ENCODE results near the gene FYN. TPM values are rescaled to one million over a fixed set of nuclear protein-coding genes. Genes with fewer than 3 reads are reported as not detected.

The FYN gene
- total and polyA plus RNA-seq, 10 of the 15 experiments (the other 5 are each of a cell fraction or from before 2014, with no cell fraction given) = 51.4 to 247 (median 138) TPM

DNA sequence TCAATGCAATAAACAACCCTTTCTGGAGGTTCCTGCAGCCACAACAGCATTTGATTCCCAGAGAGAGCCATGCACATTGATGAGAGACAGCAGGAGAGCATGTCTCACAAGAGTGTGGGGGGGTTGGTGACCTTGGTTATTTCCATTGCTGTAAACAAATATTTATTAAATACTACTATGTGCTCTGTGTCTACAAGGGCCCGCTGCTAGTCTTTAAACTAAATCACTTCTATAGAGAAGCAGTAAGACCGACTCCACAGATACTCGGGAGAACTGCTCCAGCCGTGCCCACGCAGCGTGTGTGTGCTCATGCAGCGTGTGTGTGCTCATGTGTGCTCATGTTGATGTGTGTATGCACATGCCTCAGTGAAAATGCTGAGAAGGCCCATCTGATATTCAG is 184.9 kb downstream of the FYN start:
- FAIRE-seq = no peak
- TF ChIP-seq, protein P1, sequence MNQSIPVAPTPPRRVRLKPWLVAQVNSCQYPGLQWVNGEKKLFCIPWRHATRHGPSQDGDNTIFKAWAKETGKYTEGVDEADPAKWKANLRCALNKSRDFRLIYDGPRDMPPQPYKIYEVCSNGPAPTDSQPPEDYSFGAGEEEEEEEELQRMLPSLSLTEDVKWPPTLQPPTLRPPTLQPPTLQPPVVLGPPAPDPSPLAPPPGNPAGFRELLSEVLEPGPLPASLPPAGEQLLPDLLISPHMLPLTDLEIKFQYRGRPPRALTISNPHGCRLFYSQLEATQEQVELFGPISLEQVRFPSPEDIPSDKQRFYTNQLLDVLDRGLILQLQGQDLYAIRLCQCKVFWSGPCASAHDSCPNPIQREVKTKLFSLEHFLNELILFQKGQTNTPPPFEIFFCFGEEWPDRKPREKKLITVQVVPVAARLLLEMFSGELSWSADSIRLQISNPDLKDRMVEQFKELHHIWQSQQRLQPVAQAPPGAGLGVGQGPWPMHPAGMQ (IDR thresholded peaks at IDR 0.05; ENCODE audit: borderline replicate concordance) = no peak
- TF ChIP-seq IKZF1 (conservative IDR thresholded peaks at IDR 0.05) = no peak
- TF ChIP-seq MYB (IDR thresholded peaks at IDR 0.05; ENCODE audit: borderline replicate concordance, low read depth, low read length) = no peak
- TF ChIP-seq, protein P2, sequence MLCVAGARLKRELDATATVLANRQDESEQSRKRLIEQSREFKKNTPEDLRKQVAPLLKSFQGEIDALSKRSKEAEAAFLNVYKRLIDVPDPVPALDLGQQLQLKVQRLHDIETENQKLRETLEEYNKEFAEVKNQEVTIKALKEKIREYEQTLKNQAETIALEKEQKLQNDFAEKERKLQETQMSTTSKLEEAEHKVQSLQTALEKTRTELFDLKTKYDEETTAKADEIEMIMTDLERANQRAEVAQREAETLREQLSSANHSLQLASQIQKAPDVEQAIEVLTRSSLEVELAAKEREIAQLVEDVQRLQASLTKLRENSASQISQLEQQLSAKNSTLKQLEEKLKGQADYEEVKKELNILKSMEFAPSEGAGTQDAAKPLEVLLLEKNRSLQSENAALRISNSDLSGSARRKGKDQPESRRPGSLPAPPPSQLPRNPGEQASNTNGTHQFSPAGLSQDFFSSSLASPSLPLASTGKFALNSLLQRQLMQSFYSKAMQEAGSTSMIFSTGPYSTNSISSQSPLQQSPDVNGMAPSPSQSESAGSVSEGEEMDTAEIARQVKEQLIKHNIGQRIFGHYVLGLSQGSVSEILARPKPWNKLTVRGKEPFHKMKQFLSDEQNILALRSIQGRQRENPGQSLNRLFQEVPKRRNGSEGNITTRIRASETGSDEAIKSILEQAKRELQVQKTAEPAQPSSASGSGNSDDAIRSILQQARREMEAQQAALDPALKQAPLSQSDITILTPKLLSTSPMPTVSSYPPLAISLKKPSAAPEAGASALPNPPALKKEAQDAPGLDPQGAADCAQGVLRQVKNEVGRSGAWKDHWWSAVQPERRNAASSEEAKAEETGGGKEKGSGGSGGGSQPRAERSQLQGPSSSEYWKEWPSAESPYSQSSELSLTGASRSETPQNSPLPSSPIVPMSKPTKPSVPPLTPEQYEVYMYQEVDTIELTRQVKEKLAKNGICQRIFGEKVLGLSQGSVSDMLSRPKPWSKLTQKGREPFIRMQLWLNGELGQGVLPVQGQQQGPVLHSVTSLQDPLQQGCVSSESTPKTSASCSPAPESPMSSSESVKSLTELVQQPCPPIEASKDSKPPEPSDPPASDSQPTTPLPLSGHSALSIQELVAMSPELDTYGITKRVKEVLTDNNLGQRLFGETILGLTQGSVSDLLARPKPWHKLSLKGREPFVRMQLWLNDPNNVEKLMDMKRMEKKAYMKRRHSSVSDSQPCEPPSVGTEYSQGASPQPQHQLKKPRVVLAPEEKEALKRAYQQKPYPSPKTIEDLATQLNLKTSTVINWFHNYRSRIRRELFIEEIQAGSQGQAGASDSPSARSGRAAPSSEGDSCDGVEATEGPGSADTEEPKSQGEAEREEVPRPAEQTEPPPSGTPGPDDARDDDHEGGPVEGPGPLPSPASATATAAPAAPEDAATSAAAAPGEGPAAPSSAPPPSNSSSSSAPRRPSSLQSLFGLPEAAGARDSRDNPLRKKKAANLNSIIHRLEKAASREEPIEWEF (IDR thresholded peaks at IDR 0.05; ENCODE audit: insufficient replicate concordance, low read depth, low read length) = no peak
- TF ChIP-seq RFX5 (IDR thresholded peaks at IDR 0.05; ENCODE audit: low read depth, low read length) = no peak
- TF ChIP-seq KDM1A (IDR thresholded peaks at IDR 0.05; ENCODE audit: borderline replicate concordance) = no peak
- TF ChIP-seq ZBED1 (IDR thresholded peaks at IDR 0.05; ENCODE audit: borderline replicate concordance) = no peak
- TF ChIP-seq, protein P3, sequence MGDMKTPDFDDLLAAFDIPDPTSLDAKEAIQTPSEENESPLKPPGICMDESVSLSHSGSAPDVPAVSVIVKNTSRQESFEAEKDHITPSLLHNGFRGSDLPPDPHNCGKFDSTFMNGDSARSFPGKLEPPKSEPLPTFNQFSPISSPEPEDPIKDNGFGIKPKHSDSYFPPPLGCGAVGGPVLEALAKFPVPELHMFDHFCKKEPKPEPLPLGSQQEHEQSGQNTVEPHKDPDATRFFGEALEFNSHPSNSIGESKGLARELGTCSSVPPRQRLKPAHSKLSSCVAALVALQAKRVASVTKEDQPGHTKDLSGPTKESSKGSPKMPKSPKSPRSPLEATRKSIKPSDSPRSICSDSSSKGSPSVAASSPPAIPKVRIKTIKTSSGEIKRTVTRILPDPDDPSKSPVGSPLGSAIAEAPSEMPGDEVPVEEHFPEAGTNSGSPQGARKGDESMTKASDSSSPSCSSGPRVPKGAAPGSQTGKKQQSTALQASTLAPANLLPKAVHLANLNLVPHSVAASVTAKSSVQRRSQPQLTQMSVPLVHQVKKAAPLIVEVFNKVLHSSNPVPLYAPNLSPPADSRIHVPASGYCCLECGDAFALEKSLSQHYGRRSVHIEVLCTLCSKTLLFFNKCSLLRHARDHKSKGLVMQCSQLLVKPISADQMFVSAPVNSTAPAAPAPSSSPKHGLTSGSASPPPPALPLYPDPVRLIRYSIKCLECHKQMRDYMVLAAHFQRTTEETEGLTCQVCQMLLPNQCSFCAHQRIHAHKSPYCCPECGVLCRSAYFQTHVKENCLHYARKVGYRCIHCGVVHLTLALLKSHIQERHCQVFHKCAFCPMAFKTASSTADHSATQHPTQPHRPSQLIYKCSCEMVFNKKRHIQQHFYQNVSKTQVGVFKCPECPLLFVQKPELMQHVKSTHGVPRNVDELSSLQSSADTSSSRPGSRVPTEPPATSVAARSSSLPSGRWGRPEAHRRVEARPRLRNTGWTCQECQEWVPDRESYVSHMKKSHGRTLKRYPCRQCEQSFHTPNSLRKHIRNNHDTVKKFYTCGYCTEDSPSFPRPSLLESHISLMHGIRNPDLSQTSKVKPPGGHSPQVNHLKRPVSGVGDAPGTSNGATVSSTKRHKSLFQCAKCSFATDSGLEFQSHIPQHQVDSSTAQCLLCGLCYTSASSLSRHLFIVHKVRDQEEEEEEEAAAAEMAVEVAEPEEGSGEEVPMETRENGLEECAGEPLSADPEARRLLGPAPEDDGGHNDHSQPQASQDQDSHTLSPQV (IDR thresholded peaks at IDR 0.05) = no peak
- no peak for TF ChIP-seq BCL11A (IDR thresholded peaks at IDR 0.05; ENCODE audit: low read depth, low read length)
- TF ChIP-seq, protein P4, sequence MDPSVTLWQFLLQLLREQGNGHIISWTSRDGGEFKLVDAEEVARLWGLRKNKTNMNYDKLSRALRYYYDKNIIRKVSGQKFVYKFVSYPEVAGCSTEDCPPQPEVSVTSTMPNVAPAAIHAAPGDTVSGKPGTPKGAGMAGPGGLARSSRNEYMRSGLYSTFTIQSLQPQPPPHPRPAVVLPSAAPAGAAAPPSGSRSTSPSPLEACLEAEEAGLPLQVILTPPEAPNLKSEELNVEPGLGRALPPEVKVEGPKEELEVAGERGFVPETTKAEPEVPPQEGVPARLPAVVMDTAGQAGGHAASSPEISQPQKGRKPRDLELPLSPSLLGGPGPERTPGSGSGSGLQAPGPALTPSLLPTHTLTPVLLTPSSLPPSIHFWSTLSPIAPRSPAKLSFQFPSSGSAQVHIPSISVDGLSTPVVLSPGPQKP (IDR thresholded peaks at IDR 0.05; ENCODE audit: low read depth, low read length) = no peak
- TF ChIP-seq CEBPB (IDR thresholded peaks at IDR 0.05; ENCODE audit: borderline replicate concordance in 1 of 2, low read depth in 2 of 2, low read length in 2 of 2) = no peak
- no peak for TF ChIP-seq SIX5 (IDR thresholded peaks at IDR 0.05; ENCODE audit: low read depth, low read length, severe bottlenecking)
- no peak for TF ChIP-seq NFYB (IDR thresholded peaks at IDR 0.05; ENCODE audit: insufficient read depth, low read depth, low read length)

More for the DNA sequence above, 184.9 kb downstream of the FYN start:
- Histone ChIP-seq H3K9ac (ENCODE audit: control insufficient read depth, insufficient read depth, low read length) (no peak overlapping the region), H3K36me3 (ENCODE audit: control insufficient read depth in 2 of 2, insufficient read depth in 2 of 2, low read length in 1 of 2) (peaks cover 27 to 43% of the 10 kb centered on the region in 2 experiments), H3K9me3 (replicated peaks; ENCODE audit: control insufficient read depth, insufficient read depth, low read length) (no peaks in the 10 kb centered on the region), H2AFZ (ENCODE audit: control insufficient read depth, low read depth, low read length) (no peak overlapping the region), H3K4me1 (ENCODE audit: control insufficient read depth, insufficient read depth, low read length) (no peaks in the 10 kb centered on the region), H3K27ac (ENCODE audit: control insufficient read depth, insufficient read depth) (no peak overlapping the region), H4K20me1 (ENCODE audit: control insufficient read depth, insufficient read depth) (no peaks in the 10 kb centered on the region), H3K4me3 (no peak overlapping the region), H3K4me2 (ENCODE audit: control insufficient read depth, insufficient read depth) (no peak overlapping the region), H3K79me2 (ENCODE audit: control insufficient read depth, insufficient read depth, low read length) (no peaks in the 10 kb centered on the region), H3K27me3 (replicated peaks in 1 of 2; ENCODE audit: control insufficient read depth in 2 of 2, insufficient read depth in 2 of 2, low read length in 1 of 2) (no peaks in the 10 kb centered on the region)
- ATAC-seq (no peak), DNase-seq (ENCODE audit: low read depth, low spot score) (no peak)
- CTCF ChIA-PET = no interaction called here
- in situ Hi-C loops (cut with MboI) = no loop called here
- BruUV-seq (replicated peaks) = no TSS peak
- SMC1A ChIA-PET (ENCODE audit: uncharacterized antibody, unreplicated experiment) = interaction anchor here (1.4 to 1.7 kb wide), 2 partner anchors 11 to 14 kb away, joined by 4 to 5 read pairs; no protein-coding TSS in a partner anchor
- intact Hi-C loops (cut with micrococcal nuclease; ENCODE audit: unreplicated experiment) = no loop called here
- POLR2A ChIA-PET = no interaction called here
- 74% methylated on average over 7 of the region's 7 CpGs for WGBS (ENCODE audit: insufficient coverage, insufficient replicate concordance, low lambda C conversion rate, missing lambda C conversion rate)
- RAD21 ChIA-PET (ENCODE audit: unreplicated experiment) = no interaction called here
